Measurements from ENCODE around the gene ZFP69.
"Not testable (repeated sequence)": the region's sequence is repeated elsewhere in the genome, so short reads cannot be mapped to it uniquely, and the experiment has no call there.

The ZFP69 gene

DNA sequence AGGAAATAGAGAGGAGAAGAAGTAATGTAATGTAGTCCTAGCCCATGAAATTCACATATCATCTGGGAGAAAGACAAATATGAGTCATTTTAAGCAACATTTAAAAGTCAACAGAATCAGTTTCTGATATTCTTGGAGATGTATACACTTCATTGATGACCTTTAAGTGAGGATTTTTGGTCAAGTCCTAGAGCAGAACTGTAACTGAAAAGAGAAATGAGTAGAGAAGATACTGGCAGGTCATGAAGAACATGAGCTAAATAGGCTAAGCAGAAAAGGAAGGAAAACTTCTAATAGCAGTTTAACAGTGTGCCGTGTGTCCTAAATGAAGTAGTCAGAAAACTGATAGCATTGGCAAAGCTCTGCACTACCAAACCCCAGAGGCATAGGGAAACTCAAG, 22.2 kb upstream of the ZFP69 start:
- peaks cover 33 to 44% of the 10 kb centered on the region in 2 donors for H3K9me3 ChIP-seq (ENCODE audit: control insufficient read depth in 1 of 2, low read length in 2 of 2)
- no peak overlapping the region for H3K4me3 ChIP-seq (ENCODE audit: low read depth in 1 of 2, low read length in 2 of 2)
- peaks cover 12 to 51% of the 10 kb centered on the region in 2 donors for H3K36me3 ChIP-seq (ENCODE audit: control insufficient read depth in 1 of 2, insufficient read depth in 2 of 2, low read length in 2 of 2)
- H3K27me3 ChIP-seq (ENCODE audit: low read depth, low read length), result no peaks in the 10 kb centered on the region
- no peak overlapping the region for H3K27ac ChIP-seq (ENCODE audit: low read length)
- peaks cover 0 to 3% of the 10 kb centered on the region in 2 donors for H3K4me1 ChIP-seq (ENCODE audit: control insufficient read depth in 1 of 2, insufficient read depth in 2 of 2, low read length in 2 of 2)

DNA sequence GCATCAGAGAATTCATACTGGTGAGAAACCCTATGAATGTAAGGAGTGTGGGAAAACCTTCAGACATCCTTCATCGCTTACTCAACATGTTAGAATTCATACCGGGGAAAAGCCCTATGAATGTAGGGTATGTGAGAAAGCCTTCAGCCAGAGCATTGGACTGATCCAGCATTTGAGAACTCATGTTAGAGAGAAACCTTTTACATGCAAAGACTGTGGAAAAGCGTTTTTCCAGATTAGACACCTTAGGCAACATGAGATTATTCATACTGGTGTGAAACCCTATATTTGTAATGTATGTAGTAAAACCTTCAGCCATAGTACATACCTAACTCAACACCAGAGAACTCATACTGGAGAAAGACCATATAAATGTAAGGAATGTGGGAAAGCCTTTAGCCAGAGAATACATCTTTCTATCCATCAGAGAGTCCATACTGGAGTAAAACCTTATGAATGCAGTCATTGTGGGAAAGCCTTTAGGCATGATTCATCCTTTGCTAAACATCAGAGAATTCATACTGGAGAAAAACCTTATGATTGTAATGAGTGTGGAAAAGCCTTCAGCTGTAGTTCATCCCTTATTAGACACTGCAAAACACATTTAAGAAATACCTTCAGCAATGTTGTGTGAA, 14.0 kb upstream of the ZFP69 start:
- Histone ChIP-seq H3K4me3 (ENCODE audit: low read depth in 1 of 2, low read length in 2 of 2) (peak overlapping the region in 1 of 2 donors; percentile 44), H3K27ac (ENCODE audit: low read length) (no peak overlapping the region), H3K36me3 (ENCODE audit: control insufficient read depth in 1 of 2, insufficient read depth in 2 of 2, low read length in 2 of 2) (peaks cover 10 to 53% of the 10 kb centered on the region in 2 donors), H3K9me3 (ENCODE audit: control insufficient read depth in 1 of 2, low read length in 2 of 2) (peaks cover 66 to 95% of the 10 kb centered on the region in 2 donors), H3K4me1 (ENCODE audit: control insufficient read depth in 1 of 2, insufficient read depth in 2 of 2, low read length in 2 of 2) (no peaks in the 10 kb centered on the region), H3K27me3 (ENCODE audit: low read depth, low read length) (no peaks in the 10 kb centered on the region)

DNA sequence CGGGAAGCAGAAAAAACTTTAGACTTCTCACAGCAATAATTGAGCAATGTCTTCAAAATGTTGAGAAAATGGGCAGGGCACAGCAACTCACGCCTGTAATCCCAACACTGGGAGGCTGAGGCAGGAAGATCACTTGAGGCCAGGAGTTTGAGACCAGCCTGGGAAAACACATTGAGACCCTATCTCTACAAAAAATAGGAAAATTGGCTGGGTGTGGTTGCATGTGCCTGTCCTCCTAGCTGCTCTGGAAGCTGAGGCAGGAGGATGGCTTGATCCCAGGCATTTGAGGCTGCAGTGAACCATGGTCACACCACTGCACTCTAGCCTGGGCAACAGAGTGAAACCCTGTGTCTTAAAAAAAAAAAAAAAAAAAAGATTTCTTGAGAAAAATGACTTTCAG, 7.8 kb upstream of the ZFP69 start:
- peaks cover 49 to 59% of the 10 kb centered on the region in 2 donors for H3K9me3 ChIP-seq (ENCODE audit: control insufficient read depth in 1 of 2, low read length in 2 of 2)
- no peaks in the 10 kb centered on the region for H3K4me1 ChIP-seq (ENCODE audit: control insufficient read depth in 1 of 2, insufficient read depth in 2 of 2, low read length in 2 of 2)
- H3K27ac ChIP-seq (ENCODE audit: low read length), result no peak overlapping the region
- peaks cover 0 to 6% of the 10 kb centered on the region in 2 donors for H3K36me3 ChIP-seq (ENCODE audit: control insufficient read depth in 1 of 2, insufficient read depth in 2 of 2, low read length in 2 of 2)
- peak overlapping the region in 1 of 2 donors; percentile 7 for H3K4me3 ChIP-seq (ENCODE audit: low read depth in 1 of 2, low read length in 2 of 2)
- H3K27me3 ChIP-seq (ENCODE audit: low read depth, low read length), result no peaks in the 10 kb centered on the region

GRCh38 chr1:40475268-40475667, 1.8 kb upstream of the ZFP69 start:
- no peak overlapping the region for H3K4me3 ChIP-seq (ENCODE audit: low read depth in 1 of 2, low read length in 2 of 2)
- peaks cover 7 to 20% of the 10 kb centered on the region in 2 donors for H3K9me3 ChIP-seq (ENCODE audit: control insufficient read depth in 1 of 2, low read length in 2 of 2)
- no peak overlapping the region for H3K27ac ChIP-seq (ENCODE audit: low read length)
- no peaks in the 10 kb centered on the region for H3K36me3 ChIP-seq (ENCODE audit: control insufficient read depth in 1 of 2, insufficient read depth in 2 of 2, low read length in 2 of 2)
- H3K27me3 ChIP-seq (ENCODE audit: low read depth, low read length), result no peaks in the 10 kb centered on the region
- H3K4me1 ChIP-seq (ENCODE audit: control insufficient read depth in 1 of 2, insufficient read depth in 2 of 2, low read length in 2 of 2), result peaks cover 0 to 10% of the 10 kb centered on the region in 2 donors

DNA sequence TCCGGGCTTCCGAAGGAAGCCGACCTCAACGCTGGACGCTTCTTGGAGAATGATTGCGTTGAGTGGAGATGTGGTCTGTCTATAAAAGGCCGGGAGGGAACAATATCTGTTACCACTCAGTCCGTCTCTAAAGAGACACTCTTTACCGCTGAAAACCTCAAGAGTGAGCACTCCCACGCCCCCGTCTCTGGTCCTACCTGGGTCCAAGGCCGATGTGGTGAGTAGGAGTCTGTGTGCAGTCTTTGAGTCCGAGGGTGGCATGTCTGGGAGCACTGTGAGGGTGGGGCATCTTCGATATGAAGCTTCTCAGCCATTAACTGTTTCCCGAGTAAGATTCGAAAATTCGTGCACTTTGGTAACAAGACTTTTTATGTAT, 576 bp downstream of the ZFP69 start:
- Histone ChIP-seq H3K9me3 (ENCODE audit: control insufficient read depth in 1 of 2, low read length in 2 of 2) (peaks cover 3 to 16% of the 10 kb centered on the region in 2 donors), H3K4me3 (ENCODE audit: low read depth in 1 of 2, low read length in 2 of 2) (peak overlapping the region; percentile 74 to 98), H3K4me1 (ENCODE audit: control insufficient read depth in 1 of 2, insufficient read depth in 2 of 2, low read length in 2 of 2) (peaks cover 0 to 10% of the 10 kb centered on the region in 2 donors), H3K36me3 (ENCODE audit: control insufficient read depth in 1 of 2, insufficient read depth in 2 of 2, low read length in 2 of 2) (peaks cover 8 to 19% of the 10 kb centered on the region in 2 donors), H3K27ac (ENCODE audit: low read length) (peak overlapping the region; percentile 43), H3K27me3 (ENCODE audit: low read depth, low read length) (no peaks in the 10 kb centered on the region)

DNA sequence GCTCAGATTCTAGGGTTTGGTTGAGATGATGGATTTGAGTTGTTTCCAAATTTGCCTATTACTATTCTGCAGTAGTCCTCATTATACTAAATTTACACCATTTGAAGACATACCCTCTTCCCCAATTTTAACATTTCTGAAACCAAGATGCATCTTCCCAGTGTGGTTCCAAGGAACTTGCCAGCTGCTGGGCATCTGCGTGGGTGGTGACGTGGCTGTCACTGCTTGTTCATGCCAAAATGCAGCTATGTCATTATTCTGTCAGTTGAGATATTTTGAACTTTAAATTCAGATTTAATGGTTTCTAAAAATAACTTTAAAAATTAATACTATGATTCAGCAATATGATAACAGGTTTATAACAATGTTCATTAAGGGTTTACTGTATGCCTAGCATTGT, 1.2 kb downstream of the ZFP69 start:
- peaks cover 10 to 25% of the 10 kb centered on the region in 2 donors for H3K36me3 ChIP-seq (ENCODE audit: control insufficient read depth in 1 of 2, insufficient read depth in 2 of 2, low read length in 2 of 2)
- peaks cover 0 to 10% of the 10 kb centered on the region in 2 donors for H3K4me1 ChIP-seq (ENCODE audit: control insufficient read depth in 1 of 2, insufficient read depth in 2 of 2, low read length in 2 of 2)
- peaks cover 3 to 10% of the 10 kb centered on the region in 2 donors for H3K9me3 ChIP-seq (ENCODE audit: control insufficient read depth in 1 of 2, low read length in 2 of 2)
- H3K4me3 ChIP-seq (ENCODE audit: low read depth in 1 of 2, low read length in 2 of 2), result peak overlapping the region; percentile 74 to 98
- H3K27ac ChIP-seq (ENCODE audit: low read length), result no peak overlapping the region
- no peaks in the 10 kb centered on the region for H3K27me3 ChIP-seq (ENCODE audit: low read depth, low read length)

- H3K27me3 ChIP-seq (ENCODE audit: low read depth, low read length), result no peaks in the 10 kb centered on the region
These were observed 2.1 kb downstream of the ZFP69 start for GRCh38 chr1:40479156-40479555.

GRCh38 chr1:40495315-40495903, 18.3 kb downstream of the ZFP69 start:
- Histone ChIP-seq H3K4me1 (ENCODE audit: control insufficient read depth in 1 of 2, insufficient read depth in 2 of 2, low read length in 2 of 2) (no peaks in the 10 kb centered on the region), H3K27ac (ENCODE audit: low read length) (no peak overlapping the region), H3K9me3 (ENCODE audit: control insufficient read depth in 1 of 2, low read length in 2 of 2) (peaks cover 37 to 51% of the 10 kb centered on the region in 2 donors), H3K27me3 (ENCODE audit: low read depth, low read length) (no peaks in the 10 kb centered on the region), H3K36me3 (ENCODE audit: control insufficient read depth in 1 of 2, insufficient read depth in 2 of 2, low read length in 2 of 2) (peaks cover 19 to 69% of the 10 kb centered on the region in 2 donors), H3K4me3 (ENCODE audit: low read depth in 1 of 2, low read length in 2 of 2) (peak overlapping the region; percentile 22 to 51)

More at GRCh38 chr1:40479156-40479555, 2.1 kb downstream of the ZFP69 start:
- peaks cover 3 to 8% of the 10 kb centered on the region in 2 donors for H3K9me3 ChIP-seq (ENCODE audit: control insufficient read depth in 1 of 2, low read length in 2 of 2)
- peaks cover 0 to 10% of the 10 kb centered on the region in 2 donors for H3K4me1 ChIP-seq (ENCODE audit: control insufficient read depth in 1 of 2, insufficient read depth in 2 of 2, low read length in 2 of 2)
- no peak overlapping the region for H3K4me3 ChIP-seq (ENCODE audit: low read depth in 1 of 2, low read length in 2 of 2)
- H3K36me3 ChIP-seq (ENCODE audit: control insufficient read depth in 1 of 2, insufficient read depth in 2 of 2, low read length in 2 of 2), result peaks cover 10 to 29% of the 10 kb centered on the region in 2 donors
- H3K27ac ChIP-seq (ENCODE audit: low read length), result no peak overlapping the region

DNA sequence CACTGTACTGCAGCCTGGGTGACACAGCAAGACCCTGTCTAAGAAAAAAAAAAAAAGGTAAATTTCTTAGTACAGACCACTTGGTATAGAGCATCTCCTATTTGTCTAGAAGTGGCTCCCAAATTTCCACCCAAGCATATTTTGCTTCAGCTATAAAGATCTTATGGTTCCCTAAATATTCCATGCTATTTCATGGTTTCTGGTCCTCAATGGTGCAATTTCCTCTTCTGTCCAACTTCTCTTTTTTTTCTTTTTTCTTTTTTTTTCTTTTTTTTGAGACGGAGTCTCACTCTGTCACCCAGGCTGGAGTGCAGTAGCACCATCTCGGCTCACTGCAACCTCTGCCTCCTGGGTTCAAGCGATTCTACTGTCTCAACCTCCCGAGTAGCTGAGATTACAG, 25.6 kb downstream of the ZFP69 start:
- not testable (repeated sequence) for H3K27me3 ChIP-seq (ENCODE audit: low read depth, low read length); H3K27ac ChIP-seq (ENCODE audit: low read length); H3K4me1 ChIP-seq (ENCODE audit: control insufficient read depth in 1 of 2, insufficient read depth in 2 of 2, low read length in 2 of 2); H3K4me3 ChIP-seq (ENCODE audit: low read depth in 1 of 2, low read length in 2 of 2)
- Histone ChIP-seq H3K9me3 (ENCODE audit: control insufficient read depth in 1 of 2, low read length in 2 of 2) (peaks cover 22 to 26% of the 10 kb centered on the region in 2 donors), H3K36me3 (ENCODE audit: control insufficient read depth in 1 of 2, insufficient read depth in 2 of 2, low read length in 2 of 2) (peaks cover 0 to 26% of the 10 kb centered on the region in 2 donors)

DNA sequence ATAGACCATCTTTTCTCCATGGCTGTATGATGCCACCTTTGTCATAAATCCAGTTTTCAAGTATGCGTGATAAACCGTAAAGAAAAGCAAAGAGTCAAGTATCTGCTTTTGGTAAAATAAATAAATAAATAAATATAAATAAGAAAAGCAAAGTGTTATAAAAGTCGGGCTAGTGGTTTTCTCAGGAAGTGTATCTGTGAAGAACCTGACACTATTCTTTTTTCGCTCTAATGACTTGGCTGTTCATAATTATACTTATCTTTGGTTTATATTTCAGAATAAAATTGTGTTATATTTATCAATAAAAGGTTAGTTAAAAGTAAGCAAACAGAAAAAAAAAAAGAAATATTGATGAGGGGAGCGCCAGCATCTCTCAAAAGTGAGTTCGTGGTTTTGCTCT, 30.9 kb downstream of the ZFP69 start:
- peak overlapping the region; percentile 78 to 85 for H3K4me3 ChIP-seq (ENCODE audit: low read depth in 1 of 2, low read length in 2 of 2)
- peaks cover 7 to 10% of the 10 kb centered on the region in 2 donors for H3K4me1 ChIP-seq (ENCODE audit: control insufficient read depth in 1 of 2, insufficient read depth in 2 of 2, low read length in 2 of 2)
- no peaks in the 10 kb centered on the region for H3K27me3 ChIP-seq (ENCODE audit: low read depth, low read length)
- H3K27ac ChIP-seq (ENCODE audit: low read length), result peak overlapping the region; percentile 45
- H3K9me3 ChIP-seq (ENCODE audit: control insufficient read depth in 1 of 2, low read length in 2 of 2), result peaks cover 3 to 5% of the 10 kb centered on the region in 2 donors
- H3K36me3 ChIP-seq (ENCODE audit: control insufficient read depth in 1 of 2, insufficient read depth in 2 of 2, low read length in 2 of 2), result peaks cover 0 to 15% of the 10 kb centered on the region in 2 donors

- Histone ChIP-seq H3K36me3 (ENCODE audit: control insufficient read depth in 1 of 2, insufficient read depth in 2 of 2, low read length in 2 of 2) (peaks cover 0 to 14% of the 10 kb centered on the region in 2 donors), H3K9me3 (ENCODE audit: control insufficient read depth in 1 of 2, low read length in 2 of 2) (peaks cover 2 to 3% of the 10 kb centered on the region in 2 donors), H3K4me3 (ENCODE audit: low read depth in 1 of 2, low read length in 2 of 2) (peak within 1 kb of the TSS; percentile 78 to 85), H3K27me3 (ENCODE audit: low read depth, low read length) (no peaks in the 10 kb centered on the region), H3K4me1 (ENCODE audit: control insufficient read depth in 1 of 2, insufficient read depth in 2 of 2, low read length in 2 of 2) (peaks cover 7 to 10% of the 10 kb centered on the region in 2 donors), H3K27ac (ENCODE audit: low read length) (peak within 1 kb of the TSS; percentile 45)
These were observed 31.6 kb downstream of the ZFP69 start, which contains the start of gene EXO5 for GRCh38 chr1:40508375-40509341. TSS of gene EXO5 (plus strand) at chr1:40508767. CDS start at chr1:40514545, 5,778 bp downstream.
